ENCODE results near the gene MAP3K3.

The MAP3K3 gene

GRCh38 chr17:63703556-63704258 lies 81.5 kb downstream of the MAP3K3 start:
- no peak for TF ChIP-seq CTCF (IDR thresholded peaks at IDR 0.05; ENCODE audit: insufficient read depth, low read length, poor library complexity, severe bottlenecking)
- no peak for TF ChIP-seq EZH2phosphoT487 (conservative IDR thresholded peaks at IDR 0.05; ENCODE audit: low read length)
- peaks cover 26% of the 10 kb centered on the region for H3F3A ChIP-seq (ENCODE audit: insufficient read depth)
- no peaks in the 10 kb centered on the region for H3K9me2 ChIP-seq (replicated peaks; ENCODE audit: insufficient read depth, low read length)
- H3K4me3 ChIP-seq (ENCODE audit: insufficient read depth, low read length, poor library complexity, severe bottlenecking), result no peak overlapping the region
- H3K27ac ChIP-seq (ENCODE audit: low read depth, low read length), result no peak overlapping the region
- H3K27me3 ChIP-seq (ENCODE audit: low read length), result no peaks in the 10 kb centered on the region
- H3K4me2 ChIP-seq (ENCODE audit: low read depth, low read length, poor library complexity, severe bottlenecking), result no peak overlapping the region
- no peaks in the 10 kb centered on the region for H4K20me1 ChIP-seq (ENCODE audit: low read depth, low read length)
- H2AFZ ChIP-seq (ENCODE audit: low read depth, low read length, severe bottlenecking), result no peak overlapping the region
- H3K36me3 ChIP-seq (ENCODE audit: low read length), result no peaks in the 10 kb centered on the region; the same call in 1 of the 2 replicates
- H3K9ac ChIP-seq (ENCODE audit: low read length), result no peak overlapping the region
- no peaks in the 10 kb centered on the region for H3K9me3 ChIP-seq (ENCODE audit: insufficient read depth, low read length)
- H3K79me2 ChIP-seq (ENCODE audit: insufficient read depth, low read length), result peaks cover 4% of the 10 kb centered on the region

- no peaks in the 10 kb centered on the region for H3K9me3 ChIP-seq (ENCODE audit: insufficient read depth, low read length)
- H3K79me2 ChIP-seq (ENCODE audit: insufficient read depth, low read length), result no peaks in the 10 kb centered on the region
- H4K20me1 ChIP-seq (ENCODE audit: low read depth, low read length), result no peaks in the 10 kb centered on the region
- H3K27ac ChIP-seq (ENCODE audit: low read depth, low read length), result no peak overlapping the region
- H3K9ac ChIP-seq (ENCODE audit: low read length), result no peak overlapping the region
- H3F3A ChIP-seq (ENCODE audit: insufficient read depth), result peaks cover 26% of the 10 kb centered on the region
- TF ChIP-seq CTCF (IDR thresholded peaks at IDR 0.05; ENCODE audit: insufficient read depth, low read length, poor library complexity, severe bottlenecking) (no peak), EZH2phosphoT487 (conservative IDR thresholded peaks at IDR 0.05; ENCODE audit: low read length) (no peak)
- H3K4me2 ChIP-seq (ENCODE audit: low read depth, low read length, poor library complexity, severe bottlenecking), result no peak overlapping the region
- no peaks in the 10 kb centered on the region for H3K36me3 ChIP-seq (ENCODE audit: low read length)
- no peak overlapping the region for H2AFZ ChIP-seq (ENCODE audit: low read depth, low read length, severe bottlenecking)
- no peaks in the 10 kb centered on the region for H3K9me2 ChIP-seq (replicated peaks; ENCODE audit: insufficient read depth, low read length)
- no peak overlapping the region for H3K4me3 ChIP-seq (ENCODE audit: insufficient read depth, low read length, poor library complexity, severe bottlenecking)
- no peaks in the 10 kb centered on the region for H3K27me3 ChIP-seq (ENCODE audit: low read length)
Measured at GRCh38 chr17:63704259-63704576, 82.0 kb downstream of the MAP3K3 start.

GRCh38 chr17:63704836-63705235 lies 82.6 kb downstream of the MAP3K3 start:
- Histone ChIP-seq H3K79me2 (ENCODE audit: insufficient read depth, low read length) (no peaks in the 10 kb centered on the region), H3K36me3 (ENCODE audit: low read length) (no peaks in the 10 kb centered on the region), H2AFZ (ENCODE audit: low read depth, low read length, severe bottlenecking) (no peak overlapping the region), H3K9ac (ENCODE audit: low read length) (no peak overlapping the region), H3K9me2 (replicated peaks; ENCODE audit: insufficient read depth, low read length) (no peaks in the 10 kb centered on the region), H3K27ac (ENCODE audit: low read depth, low read length) (no peak overlapping the region), H3F3A (ENCODE audit: insufficient read depth) (peaks cover 26% of the 10 kb centered on the region), H3K27me3 (ENCODE audit: low read length) (no peaks in the 10 kb centered on the region), H3K9me3 (ENCODE audit: insufficient read depth, low read length) (no peaks in the 10 kb centered on the region), H3K4me3 (ENCODE audit: insufficient read depth, low read length, poor library complexity, severe bottlenecking) (no peak overlapping the region), H4K20me1 (ENCODE audit: low read depth, low read length) (no peaks in the 10 kb centered on the region), H3K4me2 (ENCODE audit: low read depth, low read length, poor library complexity, severe bottlenecking) (no peak overlapping the region)
- TF ChIP-seq CTCF (IDR thresholded peaks at IDR 0.05; ENCODE audit: insufficient read depth, low read length, poor library complexity, severe bottlenecking) (no peak), EZH2phosphoT487 (conservative IDR thresholded peaks at IDR 0.05; ENCODE audit: low read length) (no peak)
